ENCODE data around the gene LRFN2.

GRCh38 chr6:40394381-40394780, 192.8 kb downstream of the LRFN2 start:
- TF ChIP-seq, protein P1, sequence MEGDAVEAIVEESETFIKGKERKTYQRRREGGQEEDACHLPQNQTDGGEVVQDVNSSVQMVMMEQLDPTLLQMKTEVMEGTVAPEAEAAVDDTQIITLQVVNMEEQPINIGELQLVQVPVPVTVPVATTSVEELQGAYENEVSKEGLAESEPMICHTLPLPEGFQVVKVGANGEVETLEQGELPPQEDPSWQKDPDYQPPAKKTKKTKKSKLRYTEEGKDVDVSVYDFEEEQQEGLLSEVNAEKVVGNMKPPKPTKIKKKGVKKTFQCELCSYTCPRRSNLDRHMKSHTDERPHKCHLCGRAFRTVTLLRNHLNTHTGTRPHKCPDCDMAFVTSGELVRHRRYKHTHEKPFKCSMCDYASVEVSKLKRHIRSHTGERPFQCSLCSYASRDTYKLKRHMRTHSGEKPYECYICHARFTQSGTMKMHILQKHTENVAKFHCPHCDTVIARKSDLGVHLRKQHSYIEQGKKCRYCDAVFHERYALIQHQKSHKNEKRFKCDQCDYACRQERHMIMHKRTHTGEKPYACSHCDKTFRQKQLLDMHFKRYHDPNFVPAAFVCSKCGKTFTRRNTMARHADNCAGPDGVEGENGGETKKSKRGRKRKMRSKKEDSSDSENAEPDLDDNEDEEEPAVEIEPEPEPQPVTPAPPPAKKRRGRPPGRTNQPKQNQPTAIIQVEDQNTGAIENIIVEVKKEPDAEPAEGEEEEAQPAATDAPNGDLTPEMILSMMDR (IDR thresholded peaks at IDR 0.05): no peak
- TF ChIP-seq POLR2A (IDR thresholded peaks at IDR 0.05): no peak
